Measurements from ENCODE around the gene WASHC2C.

- TF ChIP-seq CTCF (IDR thresholded peaks at IDR 0.05) (no peak), POLR2A (IDR thresholded peaks at IDR 0.05) (no peak)
Measured at GRCh38 chr10:45817912-45818311, 90.8 kb downstream of the WASHC2C start.

Measured in ovary (tissue), 3 donors.